MM.1S (cell line): ENCODE results near the gene EVI5.

Experiments used
- CTCF ChIP-seq: fragments of 300-600 bp; sonication (generic); IDR thresholded peaks from 2 replicates; pipeline ENCODE4 v1.5.1; 2016; ENCODE audit warnings: antibody characterized with exemption, low read length, mixed read lengths
- EZH2 ChIP-seq: fragments of 300-600 bp; sonication (generic); optimal IDR thresholded peaks from 2 replicates; pipeline ENCODE3; 2017; ENCODE audit warnings: low read depth, mild to moderate bottlenecking, antibody characterized with exemption, low read length, mixed read lengths
- EZH2phosphoT487 ChIP-seq: fragments of 300-600 bp; sonication (generic); IDR thresholded peaks from 2 replicates; pipeline ENCODE4 v1.6.1; 2018; ENCODE audit warnings: antibody characterized with exemption, low read length

GRCh38 chr1:92797961-92798360 is 13.1 kb upstream of the EVI5 start:
- TF ChIP-seq CTCF (no peak), EZH2 (no peak), EZH2phosphoT487 (no peak)
